GM12872 (cell line): ENCODE data around the gene SPAG16.

Experiments
- TF ChIP-seq, protein P1 (sequence below): IDR thresholded peaks from 3 replicates; pipeline ENCODE4 v1.5.1; 2011; ENCODE audit warnings: low read depth, mild to moderate bottlenecking, low read length, moderate library complexity; ENCODE audit not compliant: insufficient read depth

SPAG16 gene

DNA sequence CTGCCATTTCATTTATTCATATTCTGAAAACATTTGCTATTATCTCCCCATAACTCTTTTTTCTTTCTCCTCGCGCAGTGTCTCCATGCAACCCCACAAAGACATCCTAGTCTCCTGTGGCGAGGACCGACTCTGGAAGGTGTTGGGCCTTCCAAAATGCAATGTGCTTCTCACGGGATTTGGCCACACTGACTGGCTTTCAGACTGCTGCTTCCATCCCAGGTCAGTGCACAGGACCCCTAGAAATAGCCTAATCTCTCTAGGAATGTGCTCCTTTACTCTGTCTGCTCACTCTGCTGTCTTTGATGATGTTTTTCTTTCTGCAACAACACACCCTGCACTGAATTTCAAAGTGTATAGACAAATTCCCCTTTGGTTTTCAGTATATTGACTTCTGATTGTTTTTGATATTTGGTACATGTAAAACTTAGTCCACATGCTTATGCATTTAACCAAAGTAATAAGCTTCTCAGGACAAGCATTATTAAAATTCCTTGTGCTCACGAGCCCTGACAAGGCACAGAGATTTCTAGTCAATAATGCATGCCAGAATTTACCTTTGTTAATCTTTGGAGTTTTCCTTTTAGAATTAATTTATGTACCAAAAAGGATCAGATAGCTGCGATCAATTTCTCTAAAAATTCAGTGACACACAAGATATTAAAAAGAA, 578.3 kb downstream of the SPAG16 start:
- TF ChIP-seq, protein P1, sequence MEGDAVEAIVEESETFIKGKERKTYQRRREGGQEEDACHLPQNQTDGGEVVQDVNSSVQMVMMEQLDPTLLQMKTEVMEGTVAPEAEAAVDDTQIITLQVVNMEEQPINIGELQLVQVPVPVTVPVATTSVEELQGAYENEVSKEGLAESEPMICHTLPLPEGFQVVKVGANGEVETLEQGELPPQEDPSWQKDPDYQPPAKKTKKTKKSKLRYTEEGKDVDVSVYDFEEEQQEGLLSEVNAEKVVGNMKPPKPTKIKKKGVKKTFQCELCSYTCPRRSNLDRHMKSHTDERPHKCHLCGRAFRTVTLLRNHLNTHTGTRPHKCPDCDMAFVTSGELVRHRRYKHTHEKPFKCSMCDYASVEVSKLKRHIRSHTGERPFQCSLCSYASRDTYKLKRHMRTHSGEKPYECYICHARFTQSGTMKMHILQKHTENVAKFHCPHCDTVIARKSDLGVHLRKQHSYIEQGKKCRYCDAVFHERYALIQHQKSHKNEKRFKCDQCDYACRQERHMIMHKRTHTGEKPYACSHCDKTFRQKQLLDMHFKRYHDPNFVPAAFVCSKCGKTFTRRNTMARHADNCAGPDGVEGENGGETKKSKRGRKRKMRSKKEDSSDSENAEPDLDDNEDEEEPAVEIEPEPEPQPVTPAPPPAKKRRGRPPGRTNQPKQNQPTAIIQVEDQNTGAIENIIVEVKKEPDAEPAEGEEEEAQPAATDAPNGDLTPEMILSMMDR: no peak

GRCh38 chr2:213863541-213863940, 579.3 kb downstream of the SPAG16 start:
- TF ChIP-seq, protein P1: no peak

DNA sequence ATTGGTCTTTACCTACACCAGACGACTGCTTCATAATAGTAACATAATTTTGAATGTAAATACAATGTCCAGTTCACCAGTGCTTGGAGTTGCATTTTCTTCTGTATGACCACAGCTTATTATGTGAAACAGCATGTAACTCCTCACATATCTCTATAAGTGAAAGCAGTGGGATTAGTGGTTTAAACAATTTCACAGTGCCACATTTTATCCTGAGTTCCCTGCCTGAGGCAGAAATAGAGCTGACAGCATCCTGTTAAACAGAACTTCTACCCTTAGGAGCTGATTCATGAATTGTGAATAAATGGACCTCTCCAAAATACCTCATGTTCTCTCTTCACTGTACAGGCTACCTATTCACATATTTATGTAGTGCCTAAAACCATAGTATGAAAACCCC, 584.3 kb downstream of the SPAG16 start:
- TF ChIP-seq, protein P1: no peak

DNA sequence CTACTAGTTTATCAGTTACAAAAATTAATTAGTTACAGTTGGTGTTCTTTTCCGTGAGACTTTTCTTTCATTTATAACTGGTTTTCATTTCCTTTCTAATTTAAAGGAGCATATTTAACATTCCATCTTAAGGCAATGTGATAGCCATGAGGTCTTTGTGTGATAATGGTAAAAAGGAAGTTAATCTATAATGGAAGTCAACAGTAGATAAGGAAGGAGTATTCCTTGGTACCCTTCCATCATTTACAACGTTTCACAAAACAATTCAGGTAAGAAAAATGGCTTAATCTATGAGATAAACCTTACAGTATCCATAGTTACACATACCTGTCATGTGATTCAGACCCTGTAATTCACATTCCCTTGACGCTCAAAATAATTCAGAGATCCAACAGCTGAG, 601.2 kb downstream of the SPAG16 start:
- TF ChIP-seq, protein P1: no peak

DNA sequence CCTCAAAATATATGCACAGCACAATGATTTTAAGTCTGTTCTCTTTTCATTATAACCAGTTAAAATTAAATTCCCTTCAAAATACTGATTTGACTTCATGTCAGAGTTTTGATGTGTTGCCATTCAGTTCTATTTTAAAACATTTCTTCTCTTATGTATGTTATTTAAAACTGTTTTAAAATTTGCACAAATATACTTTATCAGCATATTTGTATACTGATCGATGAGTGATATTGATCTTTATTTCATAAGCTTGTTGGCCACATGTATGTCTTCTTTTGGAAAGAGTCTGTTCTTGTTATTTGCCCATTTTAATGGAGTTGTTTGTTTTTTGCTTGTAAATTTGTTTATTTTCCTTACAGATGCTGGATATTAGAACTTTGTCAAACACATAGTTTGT, 630.2 kb downstream of the SPAG16 start:
- TF ChIP-seq, protein P1: no peak

DNA sequence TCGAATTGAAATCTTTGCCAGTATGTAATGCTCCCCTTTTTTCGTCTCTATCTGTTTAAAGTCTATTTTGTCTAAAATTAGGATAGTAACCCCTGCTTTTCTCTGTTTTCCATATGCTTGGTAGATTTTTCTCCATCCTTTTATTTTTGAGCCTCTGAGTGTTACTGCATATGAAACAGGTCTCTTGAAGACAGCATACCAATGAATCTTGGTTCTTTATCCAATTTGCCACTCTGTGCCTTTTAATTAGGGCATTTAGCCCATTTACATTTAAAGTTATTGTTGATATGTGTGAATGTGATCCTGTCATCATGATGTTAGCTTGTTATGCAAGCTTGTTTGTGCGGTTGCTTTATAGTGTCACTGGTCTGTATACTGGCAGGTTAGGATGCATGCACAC, 635.8 kb downstream of the SPAG16 start:
- TF ChIP-seq, protein P1: no peak

GRCh38 chr2:213923543-213923942, 639.3 kb downstream of the SPAG16 start:
- TF ChIP-seq, protein P1: no peak

DNA sequence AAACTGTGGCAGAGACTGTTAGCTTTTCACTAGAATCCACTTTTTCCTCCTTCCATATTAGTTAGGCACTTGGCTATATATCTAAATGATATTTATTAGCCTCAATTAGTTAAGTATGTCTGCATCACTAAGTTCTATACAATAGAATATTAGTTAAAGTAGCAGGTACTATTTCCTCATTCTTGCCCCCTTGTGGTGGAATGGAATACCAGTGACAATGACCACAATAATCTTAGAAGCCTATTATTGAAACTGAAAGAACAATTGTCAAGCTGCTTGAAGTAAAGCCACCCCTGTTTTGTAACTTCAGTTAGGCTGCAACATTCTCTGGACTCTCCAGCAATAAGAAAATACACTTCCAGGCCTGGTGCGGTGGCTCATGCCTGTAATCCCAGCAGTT, 650.3 kb downstream of the SPAG16 start:
- TF ChIP-seq, protein P1: peak; percentile 53
